Glomerular visceral epithelial cell (primary cell): ENCODE results near the gene SLC36A2.

ENCODE experiments used
- DNase-seq: peaks from one replicate; pipeline ENCODE4 v3.0.0-alpha.2; 2016; ENCODE audit errors: extremely low spot score

SLC36A2 gene

DNA sequence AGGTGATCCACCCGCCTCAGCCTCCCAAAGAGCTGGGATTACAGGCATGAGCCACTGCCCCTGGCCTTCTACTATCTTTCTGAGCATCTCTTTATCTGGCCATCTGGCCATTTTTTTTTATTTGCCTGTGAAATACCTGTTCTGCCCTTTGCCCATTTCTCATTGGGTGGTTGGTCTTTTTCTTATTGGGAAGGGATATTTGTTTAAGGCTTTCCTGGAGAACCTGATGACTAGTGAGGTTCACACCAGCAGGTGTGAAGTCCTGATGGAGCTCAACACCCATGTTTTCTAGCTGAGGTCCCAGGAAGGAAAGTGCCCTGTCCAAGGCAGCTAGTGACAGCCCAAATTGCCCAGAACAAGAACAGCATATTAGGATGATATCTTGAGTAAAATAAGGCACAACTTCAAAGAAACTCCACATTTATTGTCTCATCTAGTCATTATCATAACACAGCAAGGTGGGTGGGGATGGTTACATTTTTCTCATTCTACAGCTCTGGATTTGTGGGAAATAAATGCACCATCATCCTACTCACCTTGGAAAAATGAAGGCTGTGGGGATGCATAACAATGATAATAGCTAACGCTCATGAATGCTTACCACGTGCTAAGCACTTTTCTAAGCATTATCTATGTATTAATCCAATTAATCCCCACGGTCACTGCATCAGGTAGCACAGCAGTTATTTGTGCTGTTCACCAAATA, 64.1 kb downstream of the SLC36A2 start:
- no peak for DNase-seq

DNA sequence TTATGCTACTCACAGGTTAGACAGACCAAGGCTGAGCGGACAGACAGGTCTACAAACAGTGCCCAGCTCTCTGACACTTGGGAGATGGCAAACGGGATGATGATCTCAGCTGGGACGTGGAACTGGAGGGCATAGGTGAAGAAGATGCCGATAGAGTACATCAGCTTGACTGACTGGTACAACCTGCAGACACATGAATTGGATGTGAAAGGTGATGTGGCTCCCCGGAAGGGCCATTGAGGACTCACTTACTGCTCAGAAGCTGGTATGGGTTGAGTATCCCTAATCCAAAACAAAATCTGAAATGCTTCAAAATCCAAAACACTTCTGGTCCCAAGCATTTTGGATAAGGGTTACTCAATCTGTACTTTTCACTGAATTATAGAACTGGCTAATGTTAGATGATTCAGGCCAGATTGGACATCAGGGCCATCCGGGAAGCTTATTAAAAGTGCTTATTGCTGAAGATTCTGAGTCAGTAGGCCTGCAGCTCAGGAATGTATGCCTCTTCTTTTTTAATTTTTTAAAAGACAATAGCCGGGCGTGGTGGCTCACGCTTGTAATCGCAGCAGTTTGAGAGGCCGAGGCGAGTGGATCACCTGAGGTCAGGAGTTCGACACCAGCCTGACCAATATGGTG, 66.2 kb downstream of the SLC36A2 start:
- no peak for DNase-seq

DNA sequence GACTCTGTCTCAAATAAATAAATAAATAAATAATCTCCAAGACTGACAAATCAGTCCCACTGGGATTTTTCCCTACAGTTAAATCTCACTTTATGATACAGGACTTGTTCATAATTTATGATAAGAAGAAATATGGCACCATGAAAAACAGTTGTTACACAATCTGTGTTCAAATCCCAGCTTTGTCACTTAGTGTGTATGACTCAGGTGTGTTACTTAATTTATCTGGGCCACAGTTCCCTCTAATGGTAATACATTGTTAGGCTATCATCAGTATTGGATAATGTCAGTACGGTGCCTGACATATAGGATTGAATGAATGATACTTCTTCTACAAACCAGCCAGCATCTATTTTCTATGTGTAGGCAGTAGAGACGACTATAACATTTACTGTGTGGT, 66.9 kb downstream of the SLC36A2 start:
- DNase-seq, result no peak

DNA sequence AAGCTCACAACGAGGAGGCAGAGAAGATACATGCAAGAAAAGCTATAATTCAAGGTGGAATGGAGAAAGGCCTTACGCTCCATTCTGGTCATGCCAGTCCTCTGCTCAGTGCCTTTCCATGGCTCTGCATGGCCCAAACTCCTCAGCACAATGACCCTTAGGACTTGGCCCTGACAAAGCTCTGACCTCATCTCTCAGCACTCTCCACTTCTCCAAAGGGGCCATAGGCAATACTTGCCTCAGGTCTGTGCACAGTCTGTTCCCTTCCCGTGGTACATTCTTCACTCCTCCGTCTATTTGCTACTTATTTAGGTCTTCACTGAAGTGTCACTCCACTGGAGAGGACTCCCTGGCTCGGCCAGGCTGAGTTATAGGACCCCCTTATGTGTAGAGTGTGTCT, 68.5 kb downstream of the SLC36A2 start:
- DNase-seq, result no peak

DNA sequence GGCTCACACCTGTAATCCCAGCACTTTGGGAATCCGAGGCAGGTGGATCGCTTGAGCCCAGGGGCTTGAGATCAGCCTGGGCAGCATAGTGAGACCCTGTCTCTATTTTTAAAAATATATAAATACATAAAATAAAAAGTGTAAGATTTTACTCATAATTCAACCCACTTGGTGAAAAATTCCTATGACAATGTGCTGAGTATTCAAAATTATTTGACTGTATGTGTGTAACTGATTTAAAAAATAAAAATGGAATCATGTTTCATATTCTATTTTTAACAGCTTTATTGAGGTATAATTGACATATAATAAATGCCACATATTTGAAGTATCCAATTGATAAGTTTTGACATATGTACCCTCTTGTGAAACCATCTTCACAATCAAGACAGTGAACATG, 71.6 kb downstream of the SLC36A2 start:
- DNase-seq, result no peak

DNA sequence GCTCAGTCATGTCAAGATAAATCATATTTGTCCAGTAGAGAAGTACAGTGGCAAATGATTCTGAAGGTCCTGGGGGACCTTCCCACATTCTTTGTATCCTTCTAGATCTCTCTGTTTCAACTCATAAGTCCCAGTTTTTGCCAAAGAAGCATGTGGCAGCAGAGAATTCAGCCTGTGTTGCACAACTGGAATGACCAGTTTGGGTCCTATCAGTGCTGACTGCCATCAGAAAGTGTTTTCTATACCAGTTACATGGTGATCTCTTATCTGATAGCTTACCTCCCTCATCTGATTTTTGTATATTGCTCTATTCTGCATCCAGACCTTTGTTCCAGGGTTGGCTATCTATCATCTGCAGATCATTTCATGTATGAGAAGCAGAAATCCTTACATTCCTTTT, 72.7 kb downstream of the SLC36A2 start:
- no peak for DNase-seq

DNA sequence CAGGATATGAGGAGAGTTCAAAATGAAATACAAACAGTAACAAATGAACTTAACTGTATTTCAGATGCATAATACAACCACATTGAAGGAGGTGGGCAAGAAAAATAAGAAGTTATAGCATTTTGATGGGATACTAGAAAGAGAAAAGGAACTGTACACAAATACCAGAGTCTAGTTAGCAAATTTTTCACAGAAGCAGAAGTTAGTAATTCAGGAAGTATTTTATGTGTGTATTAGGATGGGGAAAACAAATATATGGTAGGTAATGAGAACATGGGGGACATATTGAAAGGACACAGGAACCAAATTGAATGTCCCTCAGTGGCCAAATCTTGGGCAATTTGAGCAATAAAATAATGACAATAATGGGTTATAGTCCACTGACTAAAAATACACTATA, 76.0 kb downstream of the SLC36A2 start:
- DNase-seq, result no peak

DNA sequence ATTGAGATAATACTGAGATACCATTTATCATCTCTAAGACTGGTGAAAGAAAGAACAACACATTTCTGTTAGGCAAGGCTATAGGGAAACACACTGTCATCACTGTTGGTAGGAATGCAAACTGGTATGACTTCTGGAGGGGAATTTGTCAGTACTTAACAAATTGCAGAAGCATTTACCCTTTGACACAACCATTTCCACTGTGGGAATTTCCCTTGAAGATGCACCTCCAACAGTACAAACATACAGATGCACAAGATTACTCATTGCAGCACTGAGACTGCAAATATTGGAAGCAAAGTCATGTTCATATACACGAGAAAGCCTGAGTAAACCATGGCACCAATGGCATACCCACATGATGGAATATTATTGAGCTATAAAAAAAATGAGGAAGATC, 76.8 kb downstream of the SLC36A2 start:
- DNase-seq, result peak; percentile 23

DNA sequence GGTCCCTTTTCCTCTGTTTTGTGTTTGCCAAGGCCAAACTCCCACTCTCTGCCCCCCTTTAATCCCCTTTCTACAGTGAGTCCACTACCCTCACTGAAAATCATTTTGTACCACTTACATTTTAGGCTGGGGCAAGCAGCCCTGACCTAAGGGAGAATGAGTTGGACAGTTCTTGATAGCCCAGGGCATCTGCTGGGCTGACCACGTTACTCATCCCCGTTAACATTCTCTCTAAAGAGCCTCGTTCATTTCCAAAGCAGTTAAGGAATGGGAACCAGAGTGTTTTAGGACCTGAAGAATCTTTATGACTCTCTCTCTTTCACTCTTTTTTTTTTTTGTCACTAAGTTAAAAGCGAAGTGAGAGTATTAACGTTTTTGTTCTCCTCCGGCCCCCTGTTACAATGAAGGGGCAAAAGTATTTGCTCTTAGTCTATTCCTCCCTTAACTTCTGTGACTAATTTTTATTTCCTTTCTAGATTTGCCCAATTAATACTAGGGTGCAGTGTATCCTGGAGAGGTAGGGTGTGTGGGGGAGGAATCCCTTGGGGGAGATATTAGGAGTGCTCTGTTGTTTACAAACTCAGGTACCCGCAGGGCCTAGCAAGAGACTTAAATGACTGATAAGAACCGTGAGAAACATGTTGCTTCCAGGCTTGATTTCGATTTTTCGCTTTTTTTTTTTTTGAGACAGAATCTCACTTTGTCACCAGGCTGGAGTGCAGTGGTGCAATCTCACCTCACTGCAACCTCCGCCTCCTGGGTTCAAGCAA, 79.7 kb downstream of the SLC36A2 start:
- DNase-seq, result no peak
